ENCODE data around the gene STX10.

DNA sequence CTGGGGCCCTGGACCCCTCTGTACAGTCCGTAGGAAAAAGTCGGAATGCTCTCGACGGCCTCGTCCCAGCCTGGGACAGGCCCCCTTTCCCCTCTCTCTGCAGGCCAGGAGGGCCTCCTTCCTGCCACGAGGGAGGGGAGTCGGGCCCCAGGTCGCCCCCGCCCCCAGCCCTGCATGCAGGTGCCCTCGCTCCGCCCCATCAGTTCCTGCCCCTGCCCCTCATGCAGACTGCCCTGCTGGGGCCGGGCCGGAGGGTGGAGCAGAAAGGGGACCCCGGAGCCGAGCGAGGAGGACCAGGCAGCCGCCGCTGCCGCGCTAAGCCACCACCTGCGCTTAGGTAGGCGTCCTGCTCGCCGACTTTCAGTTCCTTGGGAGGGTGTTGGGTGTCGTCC is 54.8 kb downstream of the STX10 start:
- TF ChIP-seq CTCF (conservative IDR thresholded peaks at IDR 0.05) (no peak), ZFX (IDR thresholded peaks at IDR 0.05) (no peak)

Data from C4-2B (cell line).